Mesodermal cell (in vitro differentiated cells): ENCODE data around the gene SIRPA.
"Not testable (repeated sequence)": the region's sequence is repeated elsewhere in the genome, so short reads cannot be mapped to it uniquely, and the experiment has no call there.

Source experiments
- H3K27ac ChIP-seq: 2 replicates; pipeline ENCODE4 v1.7.0; 2013; ENCODE audit warnings: mild to moderate bottlenecking, low read depth, low read length, moderate library complexity; ENCODE audit not compliant: severe bottlenecking
- H3K36me3 ChIP-seq: 2 replicates; pipeline ENCODE4 v1.7.1; 2013; ENCODE audit warnings: mild to moderate bottlenecking, low read length, moderate library complexity; ENCODE audit not compliant: control insufficient read depth, insufficient read depth
- H3K4me1 ChIP-seq: one replicate; pipeline ENCODE4 v1.7.1; 2013; ENCODE audit warnings: mild to moderate bottlenecking, low read length; ENCODE audit not compliant: insufficient read depth, control insufficient read depth, poor library complexity, severe bottlenecking
- H3K4me3 ChIP-seq: 2 replicates; pipeline ENCODE4 v1.7.0; 2013; ENCODE audit warnings: low read length, control low read depth, mild to moderate bottlenecking; ENCODE audit not compliant: insufficient read depth, poor library complexity, severe bottlenecking; ENCODE audit errors: extremely low read depth
- H3K9me3 ChIP-seq: 2 replicates; pipeline ENCODE4 v1.7.1; 2013; ENCODE audit warnings: mild to moderate bottlenecking, low read length, moderate library complexity; ENCODE audit not compliant: control insufficient read depth
- WGBS, 2 experiments: methylation state at CpG; one replicate each; pipeline ENCODE4 v1.1.5; 2013; ENCODE audit warnings: missing lambda C conversion rate in 2 of 2; ENCODE audit not compliant: insufficient coverage in 2 of 2; 5-methylcytosine and 5-hydroxymethylcytosine counted together

The SIRPA gene

GRCh38 chr20:1907586-1907985 is 12.4 kb downstream of the SIRPA start:
- H3K9me3 ChIP-seq, result no peaks in the 10 kb centered on the region
- H3K4me1 ChIP-seq, result peaks cover 7% of the 10 kb centered on the region
- 99 to 100% methylated on average over 6 of the region's 6 CpGs for WGBS, 2 experiments
- H3K36me3 ChIP-seq, result peaks cover 8% of the 10 kb centered on the region
- H3K27ac ChIP-seq, result no peak overlapping the region
- no peak overlapping the region for H3K4me3 ChIP-seq

GRCh38 chr20:1908191-1908590 is 13.0 kb downstream of the SIRPA start:
- WGBS, 2 experiments, result 94 to 95% methylated on average over 7 to 9 of the region's 9 CpGs
- no peaks in the 10 kb centered on the region for H3K9me3 ChIP-seq
- peaks cover 7% of the 10 kb centered on the region for H3K4me1 ChIP-seq
- no peak overlapping the region for H3K27ac ChIP-seq
- peaks cover 13% of the 10 kb centered on the region for H3K36me3 ChIP-seq
- H3K4me3 ChIP-seq, result no peak overlapping the region

- Histone ChIP-seq H3K36me3 (peaks cover 13% of the 10 kb centered on the region), H3K4me3 (no peak overlapping the region), H3K4me1 (peaks cover 7% of the 10 kb centered on the region), H3K27ac (no peak overlapping the region), H3K9me3 (no peaks in the 10 kb centered on the region)
- 90 to 91% methylated on average over 3 of the region's 4 CpGs for WGBS, 2 experiments
Measured at GRCh38 chr20:1909097-1909496, 13.9 kb downstream of the SIRPA start.

- 88 to 95% methylated on average over 10 of the region's 10 CpGs for WGBS, 2 experiments
Measured at GRCh38 chr20:1911536-1911935, 16.3 kb downstream of the SIRPA start.

DNA sequence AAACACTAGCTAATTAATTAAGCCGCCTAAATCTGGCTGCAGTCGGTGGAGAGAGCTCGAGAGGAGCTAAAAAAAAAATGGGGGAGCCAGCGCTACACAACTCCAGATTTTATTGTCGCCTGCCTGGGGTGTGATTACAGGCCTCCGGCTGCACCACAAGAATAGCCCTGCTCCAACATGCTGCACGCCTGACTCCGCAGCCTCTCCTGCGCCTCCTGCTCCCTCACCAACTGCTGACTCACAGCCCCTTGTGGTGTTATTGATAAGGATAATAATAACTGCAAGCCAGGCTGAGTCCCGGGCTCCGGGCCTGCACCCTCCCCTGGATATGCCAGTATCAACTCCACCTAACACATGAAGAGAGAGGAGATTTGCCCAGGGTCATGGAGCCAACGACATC is 16.8 kb downstream of the SIRPA start:
- Histone ChIP-seq H3K36me3 (peaks cover 8% of the 10 kb centered on the region), H3K4me3 (no peak overlapping the region), H3K4me1 (peaks cover 4% of the 10 kb centered on the region), H3K9me3 (no peaks in the 10 kb centered on the region), H3K27ac (no peak overlapping the region)
- 92 to 97% methylated on average over 4 to 7 of the region's 12 CpGs for WGBS, 2 experiments

More at GRCh38 chr20:1911536-1911935, 16.3 kb downstream of the SIRPA start:
- Histone ChIP-seq H3K4me3 (no peak overlapping the region), H3K27ac (no peak overlapping the region), H3K36me3 (peaks cover 5% of the 10 kb centered on the region), H3K9me3 (no peaks in the 10 kb centered on the region), H3K4me1 (peaks cover 6% of the 10 kb centered on the region)

GRCh38 chr20:1912646-1913045 is 17.4 kb downstream of the SIRPA start:
- Histone ChIP-seq H3K4me3 (no peak overlapping the region), H3K9me3 (no peaks in the 10 kb centered on the region)
- 89 to 91% methylated on average over 7 of the region's 8 CpGs for WGBS, 2 experiments

DNA sequence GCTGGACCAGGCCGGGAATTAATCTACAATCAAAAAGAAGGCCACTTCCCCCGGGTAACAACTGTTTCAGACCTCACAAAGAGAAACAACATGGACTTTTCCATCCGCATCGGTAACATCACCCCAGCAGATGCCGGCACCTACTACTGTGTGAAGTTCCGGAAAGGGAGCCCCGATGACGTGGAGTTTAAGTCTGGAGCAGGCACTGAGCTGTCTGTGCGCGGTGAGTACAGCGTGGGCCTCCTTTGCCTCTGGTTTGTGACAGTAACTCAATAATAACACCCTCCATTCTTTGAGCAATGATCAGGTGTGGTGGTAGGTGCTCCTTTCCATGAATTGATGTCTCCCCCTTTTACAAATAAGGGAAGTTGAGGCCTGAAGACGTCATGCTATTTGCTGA is 20.0 kb downstream of the SIRPA start:
- WGBS, 2 experiments, result 87 to 89% methylated on average over 3 to 4 of the region's 12 CpGs
- not testable (repeated sequence) for H3K4me1 ChIP-seq, H3K9me3 ChIP-seq, H3K27ac ChIP-seq, H3K4me3 ChIP-seq
- H3K36me3 ChIP-seq, result peaks cover 28% of the 10 kb centered on the region

More at GRCh38 chr20:1912646-1913045, 17.4 kb downstream of the SIRPA start:
- Histone ChIP-seq H3K4me1 (peaks cover 4% of the 10 kb centered on the region), H3K36me3 (peaks cover 14% of the 10 kb centered on the region), H3K27ac (no peak overlapping the region)

DNA sequence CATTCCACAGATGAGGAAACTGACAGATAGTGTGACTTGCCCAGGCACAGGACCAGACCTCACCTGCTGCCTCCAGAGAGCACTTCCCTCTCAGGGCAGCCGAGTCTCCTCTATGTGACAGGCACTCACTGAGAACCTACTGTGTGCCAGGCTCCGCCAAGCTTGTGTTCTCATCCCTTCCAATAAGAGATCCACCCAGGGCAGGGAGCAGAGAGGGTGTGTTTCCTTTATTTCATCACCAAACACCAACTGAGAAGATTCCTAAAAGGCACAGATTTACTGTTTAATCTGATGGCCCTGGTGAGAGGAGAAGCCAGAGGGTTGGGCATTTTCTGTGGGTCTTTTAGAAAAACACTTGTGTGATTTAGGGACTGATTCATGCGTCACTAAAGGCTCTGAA is 20.5 kb downstream of the SIRPA start:
- Histone ChIP-seq H3K4me1 (peaks cover 4% of the 10 kb centered on the region), H3K4me3 (no peak overlapping the region), H3K36me3 (peaks cover 31% of the 10 kb centered on the region), H3K27ac (no peak overlapping the region), H3K9me3 (no peaks in the 10 kb centered on the region)
- 90 to 91% methylated on average over 2 of the region's 3 CpGs for WGBS, 2 experiments

GRCh38 chr20:1917786-1918185 is 22.6 kb downstream of the SIRPA start:
- Histone ChIP-seq H3K27ac (no peak overlapping the region), H3K4me1 (no peaks in the 10 kb centered on the region), H3K9me3 (no peaks in the 10 kb centered on the region), H3K4me3 (no peak overlapping the region), H3K36me3 (peaks cover 35% of the 10 kb centered on the region)
- 86 to 100% methylated on average over 1 of the region's 1 CpG for WGBS, 2 experiments

DNA sequence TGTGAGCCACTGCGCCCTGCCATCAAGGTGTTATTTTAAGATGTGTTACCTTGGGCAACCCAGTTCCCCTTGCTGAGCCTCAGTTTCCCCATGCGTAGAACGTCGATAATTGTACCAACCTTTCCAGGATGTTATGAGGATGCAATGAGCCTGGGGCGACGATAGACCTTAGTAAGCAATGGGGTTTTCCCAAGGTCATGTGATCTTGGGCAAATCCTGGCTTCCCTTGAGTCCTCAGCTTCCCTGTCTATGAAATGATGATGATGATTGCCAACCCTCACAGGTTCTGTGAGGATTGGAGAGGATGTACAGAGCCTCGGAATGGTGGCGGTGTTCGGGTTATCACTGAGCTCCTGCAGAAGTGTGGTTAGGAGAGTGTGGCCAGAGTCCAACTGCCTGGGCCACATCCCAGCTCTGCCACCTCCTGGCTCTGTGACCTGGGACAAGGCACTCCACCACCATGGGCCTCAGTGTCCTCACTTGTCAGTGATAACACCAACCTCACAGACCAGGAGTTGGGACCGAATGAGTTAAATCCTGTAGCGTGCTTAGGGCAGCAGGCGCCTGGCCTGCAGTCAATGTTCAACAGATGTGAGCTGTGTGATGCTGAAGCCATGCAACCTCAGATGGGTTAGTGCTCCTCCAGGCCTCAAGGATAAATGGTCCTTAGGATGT is 23.4 kb downstream of the SIRPA start:
- H3K4me3 ChIP-seq, result no peak overlapping the region
- WGBS, 2 experiments, result 93 to 98% methylated on average over 11 to 12 of the region's 12 CpGs
- H3K36me3 ChIP-seq, result peaks cover 37% of the 10 kb centered on the region

DNA sequence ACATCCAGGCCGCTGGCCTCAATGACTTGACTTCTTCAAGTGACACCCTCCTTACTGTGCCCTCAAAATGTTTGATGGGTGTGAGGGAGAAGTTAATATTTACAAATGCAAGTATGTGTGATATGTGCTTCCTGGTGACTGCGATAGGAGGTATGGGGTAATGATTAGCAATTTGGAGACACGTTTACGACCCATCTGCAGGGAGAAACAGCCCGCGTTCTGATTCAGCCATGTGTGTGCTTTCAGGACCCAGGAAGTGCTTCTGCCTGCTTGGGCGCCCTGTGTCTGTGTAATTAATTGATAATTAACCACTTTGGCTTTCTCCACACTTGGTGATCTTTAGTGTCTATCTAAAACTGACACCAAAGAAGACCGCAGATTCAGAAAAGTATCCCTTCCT is 25.0 kb downstream of the SIRPA start:
- Histone ChIP-seq H3K9me3 (no peaks in the 10 kb centered on the region), H3K4me3 (no peak overlapping the region), H3K27ac (no peak overlapping the region), H3K36me3 (peaks cover 37% of the 10 kb centered on the region), H3K4me1 (no peaks in the 10 kb centered on the region)
- 89 to 91% methylated on average over 5 to 6 of the region's 8 CpGs for WGBS, 2 experiments

More for the DNA sequence above, 23.4 kb downstream of the SIRPA start:
- Histone ChIP-seq H3K4me1 (no peaks in the 10 kb centered on the region), H3K27ac (no peak overlapping the region), H3K9me3 (no peaks in the 10 kb centered on the region)
